Thoracic aorta (tissue), 2 donors: ENCODE results near the gene CDKAL1. TPM values are rescaled to one million over a fixed set of nuclear protein-coding genes. Genes with fewer than 3 reads are reported as not detected.

Experiments used
- ATAC-seq: fragments of 150-250 bp; one replicate; pipeline ENCODE4 v1.8.0; 2017; ENCODE audit warnings: low read depth; ENCODE audit not compliant: insufficient number of reproducible peaks, low FRiP score
- DNase-seq: peaks from one replicate; pipeline ENCODE4 v3.0.0-alpha.2; 2020; ENCODE audit warnings: low spot score
- H3K27ac ChIP-seq, 2 donors: fragments of 200-600 bp; sonication (generic); 1 replicate in 1 of 2; 2 replicates in 1 of 2; pipeline ENCODE4 v1.5.1; 2016; ENCODE audit warnings: mild to moderate bottlenecking in 2 of 2, moderate library complexity in 2 of 2
- H3K27me3 ChIP-seq: fragments of 200-600 bp; sonication (generic); replicated peaks from 2 replicates; pipeline ENCODE4 v1.6.0; 2016; ENCODE audit warnings: mild to moderate bottlenecking; ENCODE audit not compliant: insufficient read depth
- H3K36me3 ChIP-seq: fragments of 200-600 bp; sonication (generic); one replicate; pipeline ENCODE4 v1.5.1; 2016
- H3K4me1 ChIP-seq, 2 donors: fragments of 200-600 bp; sonication (generic); 1 replicate in 1 of 2; 2 replicates in 1 of 2; pipeline versions ENCODE4 v1.5.1 to v1.6.0; 2016; ENCODE audit warnings: low read depth in 2 of 2, mild to moderate bottlenecking in 1 of 2; ENCODE audit not compliant: control insufficient read depth in 1 of 2
- H3K4me3 ChIP-seq: fragments of 200-600 bp; sonication (generic); 2 replicates; pipeline ENCODE4 v1.5.1; 2016; ENCODE audit warnings: mild to moderate bottlenecking
- H3K9me3 ChIP-seq: fragments of 200-600 bp; sonication (generic); 2 replicates; pipeline ENCODE4 v1.5.1; 2016
- CTCF ChIP-seq: fragments of 200-600 bp; sonication (generic); IDR thresholded peaks from one replicate; pipeline ENCODE4 v1.5.1; 2019; ENCODE audit warnings: antibody characterized with exemption
- total RNA-seq, 2 donors: library from RNA; depleted of rRNA; stranded (reverse); fragments of >200 nt; gene quantifications; one replicate each; pipeline versions ENCODE4 v1.1.0 to v1.2.3, GENCODE V29; 2016

CDKAL1 gene
- total RNA-seq, 2 donors from 2014 or later: 8.5 to 14.6 TPM

DNA sequence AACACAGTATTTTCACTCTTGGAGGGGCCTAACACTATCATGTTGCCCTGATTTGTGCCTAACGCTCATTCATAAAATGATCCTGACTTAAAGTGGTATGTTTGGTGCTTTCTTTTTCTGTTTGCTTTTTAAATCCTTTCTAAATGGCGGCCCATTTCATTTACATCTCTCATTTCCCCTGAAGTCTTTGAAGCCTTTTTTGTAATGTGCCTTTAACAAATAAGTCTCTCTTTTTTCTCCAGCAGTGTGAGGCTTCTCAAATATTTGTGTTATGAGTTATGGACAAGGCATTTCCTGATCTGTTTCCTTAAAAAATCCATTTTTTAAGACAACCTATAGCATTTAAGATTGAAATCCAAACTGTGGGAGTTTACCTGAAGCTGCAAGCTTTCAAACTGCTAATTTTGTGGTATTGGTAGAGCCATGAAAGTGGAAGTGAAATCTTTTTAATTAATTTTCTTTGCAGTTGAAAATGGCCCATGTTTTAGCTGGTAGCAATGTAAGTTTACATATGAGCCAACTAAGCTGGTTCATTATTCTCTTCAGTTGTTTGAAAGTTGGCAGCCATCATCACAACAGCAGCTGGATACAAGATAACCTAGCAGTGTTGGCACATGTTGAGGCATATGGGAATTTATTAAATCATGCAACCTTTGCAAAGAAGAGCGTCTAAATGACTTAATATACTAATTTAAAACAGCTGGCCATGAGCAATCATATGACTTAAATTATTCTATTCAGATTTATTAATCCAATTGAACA is 469.7 kb downstream of the CDKAL1 start:
- Histone ChIP-seq H3K27ac (no peak overlapping the region), H3K4me3 (no peak overlapping the region), H3K36me3 (no peaks in the 10 kb centered on the region), H3K4me1 (peaks cover 16 to 26% of the 10 kb centered on the region in 2 donors), H3K27me3 (no peaks in the 10 kb centered on the region), H3K9me3 (no peaks in the 10 kb centered on the region)
- no peak for DNase-seq
- no peak for ATAC-seq
- TF ChIP-seq CTCF: no peak

DNA sequence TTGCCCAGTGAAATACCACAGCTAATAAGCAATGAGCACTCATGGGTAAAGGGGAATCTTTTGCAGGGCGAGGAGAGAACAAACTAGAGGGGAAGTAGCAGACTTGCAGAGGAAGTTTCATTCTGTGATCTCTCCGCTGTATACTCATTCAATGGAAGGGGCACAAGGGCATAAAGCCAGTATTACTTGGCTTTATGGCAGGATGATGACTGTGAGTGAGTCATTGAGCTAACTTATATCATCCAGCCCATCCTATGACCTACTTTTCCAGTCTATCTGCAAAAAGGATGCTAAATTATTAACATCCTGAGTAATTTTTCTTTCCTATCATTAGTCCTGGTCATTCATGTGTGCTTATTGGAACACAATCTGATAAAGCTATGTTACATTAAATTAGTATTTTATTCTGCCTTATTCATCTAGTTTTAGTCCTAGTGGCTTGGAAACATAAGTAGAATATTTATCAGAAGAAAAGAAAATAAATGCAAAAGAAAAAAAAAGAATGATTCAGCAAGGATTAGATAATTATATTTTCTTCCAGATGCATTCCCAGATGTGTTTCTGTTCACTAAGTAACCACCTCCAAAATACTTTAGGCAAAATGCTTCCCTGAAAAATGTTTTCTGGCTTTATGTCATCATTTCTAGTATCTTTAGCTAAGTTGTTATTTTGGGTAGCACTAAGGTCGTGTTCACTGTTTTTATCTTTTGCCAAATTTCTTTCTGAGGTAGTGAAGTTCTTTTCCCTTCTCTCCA is 471.7 kb downstream of the CDKAL1 start:
- Histone ChIP-seq H3K27me3 (no peaks in the 10 kb centered on the region), H3K36me3 (no peaks in the 10 kb centered on the region), H3K4me1 (peaks cover 14 to 21% of the 10 kb centered on the region in 2 donors), H3K27ac (no peak overlapping the region), H3K9me3 (no peaks in the 10 kb centered on the region), H3K4me3 (no peak overlapping the region)
- ATAC-seq (no peak), DNase-seq (no peak)
- TF ChIP-seq CTCF: no peak

DNA sequence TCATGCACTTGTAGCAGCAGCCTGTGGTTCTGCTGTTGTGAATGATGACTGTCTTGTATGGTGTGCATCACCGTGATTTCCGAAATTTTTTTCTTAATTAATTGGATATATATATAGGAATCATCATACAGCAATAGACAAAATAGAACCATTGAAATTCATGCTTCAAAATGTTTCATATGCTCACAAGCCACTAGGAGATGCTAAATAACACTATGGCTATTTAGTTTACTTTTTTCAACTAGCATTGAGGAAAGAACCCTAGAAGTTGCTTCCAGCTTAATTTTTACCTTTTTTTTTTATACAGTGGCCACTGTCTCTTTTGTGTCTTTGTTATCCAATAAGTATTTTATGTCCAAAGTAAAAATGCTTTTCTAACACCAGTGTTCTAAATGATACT is 485.4 kb downstream of the CDKAL1 start:
- Histone ChIP-seq H3K36me3 (no peaks in the 10 kb centered on the region), H3K27ac (no peak overlapping the region), H3K9me3 (no peaks in the 10 kb centered on the region), H3K27me3 (no peaks in the 10 kb centered on the region), H3K4me1 (peaks cover 0 to 2% of the 10 kb centered on the region in 2 donors), H3K4me3 (no peak overlapping the region)
- no peak for ATAC-seq
- TF ChIP-seq CTCF: no peak
- no peak for DNase-seq

GRCh38 chr6:21022343-21023107 is 488.3 kb downstream of the CDKAL1 start:
- ATAC-seq: no peak
- Histone ChIP-seq H3K27me3 (no peaks in the 10 kb centered on the region), H3K4me1 (peaks cover 0 to 5% of the 10 kb centered on the region in 2 donors), H3K27ac (no peak overlapping the region), H3K36me3 (no peaks in the 10 kb centered on the region), H3K9me3 (no peaks in the 10 kb centered on the region), H3K4me3 (no peak overlapping the region)
- DNase-seq: no peak
- no peak for TF ChIP-seq CTCF

- H3K36me3 ChIP-seq: no peaks in the 10 kb centered on the region
These were observed 489.0 kb downstream of the CDKAL1 start for GRCh38 chr6:21023210-21023609.

More at GRCh38 chr6:21023210-21023609, 489.0 kb downstream of the CDKAL1 start:
- no peak for TF ChIP-seq CTCF
- Histone ChIP-seq H3K4me3 (no peak overlapping the region), H3K9me3 (no peaks in the 10 kb centered on the region), H3K27ac (no peak overlapping the region), H3K27me3 (no peaks in the 10 kb centered on the region), H3K4me1 (peaks cover 0 to 5% of the 10 kb centered on the region in 2 donors)
- ATAC-seq (no peak), DNase-seq (no peak)
